PFSK-1 (cell line): ENCODE measurements around the gene TAP1.

Experiments used
- FOXP2 ChIP-seq: optimal IDR thresholded peaks from 2 replicates; pipeline ENCODE3; 2011; ENCODE audit warnings: borderline replicate concordance, control low read depth, inconsistent platforms; ENCODE audit not compliant: insufficient read depth; ENCODE audit errors: extremely low read length, extremely low read depth
- POLR2AphosphoS5 ChIP-seq: IDR thresholded peaks from 2 replicates; pipeline ENCODE4 v1.6.1; 2012; ENCODE audit warnings: low read depth, mild to moderate bottlenecking, control low read depth, low read length, moderate library complexity

- TF ChIP-seq FOXP2 (no peak), POLR2AphosphoS5 (no peak)
These were observed 33.3 kb upstream of the TAP1 start for GRCh38 chr6:32886681-32887383.
